ENCODE data around the gene PSMG2.
A peak's percentile ranks its signal among the peaks of the same experiment; 100 is the strongest.
"Not testable (repeated sequence)": the region's sequence is repeated elsewhere in the genome, so short reads cannot be mapped to it uniquely, and the experiment has no call there.

Gene PSMG2

GRCh38 chr18:12726331-12726730, 23.5 kb downstream of the PSMG2 start:
- no peak for DNase-seq

DNA sequence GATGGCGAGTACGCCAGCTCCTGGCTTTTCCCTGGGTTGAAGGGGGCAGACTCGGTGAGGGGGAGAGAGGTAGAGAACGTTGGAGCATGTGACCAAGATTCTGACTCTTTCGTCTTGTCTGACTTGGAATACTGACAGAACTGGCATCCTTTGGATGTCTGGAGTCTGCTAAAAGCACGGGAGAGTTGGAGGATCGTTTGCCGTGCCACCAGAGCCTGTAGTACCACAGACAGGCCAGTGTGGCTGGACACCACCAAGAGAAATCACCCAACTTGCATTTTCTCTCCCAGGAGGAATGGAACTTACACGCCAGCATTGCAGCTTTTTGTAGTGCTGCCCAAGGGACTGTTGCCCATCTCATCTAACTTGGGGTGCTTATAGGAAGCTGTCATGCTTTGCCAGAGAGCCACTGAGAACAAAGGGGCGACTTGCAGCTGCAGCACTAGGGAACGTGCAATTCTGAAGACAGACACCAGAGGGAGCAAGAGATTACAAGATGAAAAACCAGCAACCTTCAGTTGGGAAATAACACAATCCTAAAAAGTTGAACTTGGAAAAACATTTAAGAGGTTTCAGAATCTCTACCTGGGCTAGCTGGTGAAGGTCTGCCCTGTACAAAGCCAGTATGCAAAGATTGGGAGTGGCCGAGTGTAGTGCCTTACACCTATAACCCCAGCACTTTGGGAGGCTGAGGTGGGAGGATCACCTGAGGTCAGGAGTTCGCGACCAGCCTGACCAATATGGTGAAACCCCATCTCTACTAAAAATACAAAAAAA, 24.1 kb downstream of the PSMG2 start:
- DNase-seq: peak; percentile 39

DNA sequence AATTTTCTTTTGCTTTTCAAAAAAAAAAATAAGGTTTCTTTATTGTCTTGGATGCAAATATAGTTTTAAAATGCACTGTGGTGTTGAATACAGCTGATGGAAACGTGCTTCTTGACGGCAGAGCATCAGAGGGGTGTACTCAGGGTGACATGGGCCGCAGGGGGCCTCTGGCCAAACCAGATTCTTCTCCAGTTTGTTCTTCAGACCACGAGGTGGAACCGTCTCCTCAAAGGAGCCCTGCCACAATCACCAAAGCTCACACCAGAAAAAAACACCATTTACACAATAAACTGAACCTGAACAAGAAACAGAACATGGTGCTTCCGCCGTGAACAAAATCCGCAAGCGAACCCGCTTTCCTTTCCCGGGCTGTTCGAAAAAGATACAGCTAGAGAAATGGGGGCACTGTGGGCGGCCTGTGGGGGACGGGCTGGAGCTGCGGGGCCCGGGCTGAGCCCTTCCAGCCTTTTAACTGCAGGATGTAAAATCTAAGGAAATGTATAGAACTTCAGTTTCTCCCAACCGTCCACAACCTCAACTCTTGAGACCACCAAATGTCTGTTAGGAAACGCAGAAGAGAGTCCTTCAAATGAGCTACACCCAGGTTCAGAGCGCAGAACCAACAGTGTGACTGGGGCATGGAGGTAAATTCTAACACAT, 34.5 kb downstream of the PSMG2 start:
- DNase-seq: no peak

- no peak for DNase-seq
Measured at GRCh38 chr18:12741351-12741750, 38.5 kb downstream of the PSMG2 start.

DNA sequence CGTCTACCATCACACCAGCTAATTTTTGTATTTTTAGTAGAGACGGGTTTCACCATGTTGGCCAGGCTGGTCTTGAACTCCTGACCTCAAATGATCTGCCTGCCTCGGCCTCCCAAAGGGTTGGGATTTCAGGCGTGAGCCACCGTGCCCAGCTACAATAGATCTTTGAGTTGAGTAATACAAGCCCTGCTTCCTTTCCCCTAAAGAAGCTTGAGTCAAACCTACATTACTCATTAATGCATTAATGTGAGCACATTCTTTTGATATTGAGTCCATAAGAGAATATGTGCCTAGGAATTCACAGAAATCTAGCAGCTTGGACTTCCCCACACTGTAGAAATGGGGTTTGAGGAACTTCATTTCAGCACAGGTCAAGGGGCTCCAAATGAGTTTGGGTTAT, 39.6 kb downstream of the PSMG2 start:
- DNase-seq: no peak

GRCh38 chr18:12744103-12744502, 41.3 kb downstream of the PSMG2 start:
- no peak for DNase-seq

DNA sequence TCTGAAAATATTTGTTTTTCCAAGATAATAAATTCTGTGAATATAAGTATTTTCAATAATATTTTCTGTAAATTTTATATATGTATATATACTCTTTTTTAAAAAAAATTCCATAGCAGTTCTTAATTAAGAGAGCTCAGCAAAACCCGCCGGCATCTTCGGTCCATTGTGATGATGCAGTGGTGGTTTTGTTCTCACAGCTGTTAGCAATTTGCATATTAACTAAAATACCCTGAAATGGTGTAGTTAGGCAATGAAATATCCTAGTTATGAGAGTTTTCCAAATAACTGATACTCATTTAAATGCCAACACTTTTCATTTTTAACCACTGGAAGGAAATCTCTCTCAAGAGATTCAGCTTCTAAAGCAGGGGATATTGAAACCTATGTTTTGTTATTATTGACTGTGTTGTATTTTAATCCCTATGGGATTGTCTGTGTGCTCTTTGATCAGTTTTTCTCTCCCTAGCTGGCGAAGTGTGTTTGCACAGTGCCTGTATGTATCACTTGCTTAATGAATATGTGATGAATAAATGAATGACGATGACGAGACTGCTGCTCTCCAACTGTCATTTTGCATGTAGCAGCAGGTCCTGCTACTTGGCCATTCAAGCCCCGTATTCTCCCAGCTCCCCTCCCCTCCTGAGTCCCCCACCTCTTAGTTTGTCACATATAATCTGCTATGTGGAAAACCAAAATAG, 42.4 kb downstream of the PSMG2 start:
- no peak for DNase-seq

DNA sequence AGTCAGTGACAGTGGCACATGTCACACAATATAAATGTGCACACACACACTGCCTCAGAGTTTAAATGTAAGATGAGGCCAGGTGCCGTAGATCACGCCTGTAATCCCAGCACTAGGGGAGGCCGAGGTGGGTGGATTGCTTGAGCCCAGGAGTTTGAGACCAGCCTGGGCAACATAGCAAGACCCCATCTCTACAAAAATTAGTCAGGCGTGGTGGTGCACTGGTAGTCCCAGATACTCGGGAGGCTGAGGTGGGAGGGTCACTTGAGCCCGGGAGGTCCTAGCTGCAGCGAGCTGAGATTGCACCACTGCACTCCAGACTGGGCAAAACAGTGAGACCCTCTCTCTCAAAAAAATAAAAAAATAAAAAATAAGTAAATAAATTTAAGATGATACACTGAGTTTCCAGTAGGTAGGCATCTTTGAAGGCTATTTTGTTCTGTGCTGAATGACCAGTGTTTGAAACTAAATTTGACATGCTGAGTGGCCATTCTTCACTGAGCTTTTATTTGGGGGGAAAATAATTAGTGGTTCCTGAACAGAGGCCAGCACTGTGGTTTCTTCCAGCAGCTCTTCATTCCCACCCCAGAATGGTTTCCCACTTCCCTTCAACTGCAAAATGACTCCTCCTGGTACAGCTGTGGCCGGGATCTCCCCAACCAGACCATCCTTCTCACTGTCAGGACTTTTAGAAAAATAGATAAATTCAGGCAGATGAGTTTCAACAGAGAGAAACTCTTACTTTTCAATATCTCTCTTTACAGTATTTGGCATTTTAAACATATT, 44.9 kb downstream of the PSMG2 start:
- no peak for DNase-seq

DNA sequence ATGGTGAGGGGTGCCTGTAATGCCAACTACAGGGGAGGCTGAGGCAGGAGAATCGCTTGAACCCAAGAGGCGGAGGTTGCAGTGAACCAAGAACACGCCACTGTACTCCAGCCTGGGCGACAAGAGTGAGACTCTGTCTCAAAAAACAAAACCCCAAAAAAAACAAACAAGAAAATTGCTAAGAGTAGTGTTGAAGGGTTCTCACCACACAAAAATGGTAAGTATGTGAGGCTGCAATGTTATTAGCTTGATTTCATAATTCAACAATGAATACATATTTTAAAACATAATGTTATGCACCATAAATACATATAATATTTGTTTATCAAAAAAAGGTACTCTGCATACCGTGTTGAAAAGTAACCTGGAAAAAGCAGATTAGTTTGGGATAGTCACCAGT, 45.8 kb downstream of the PSMG2 start:
- DNase-seq: no peak

DNA sequence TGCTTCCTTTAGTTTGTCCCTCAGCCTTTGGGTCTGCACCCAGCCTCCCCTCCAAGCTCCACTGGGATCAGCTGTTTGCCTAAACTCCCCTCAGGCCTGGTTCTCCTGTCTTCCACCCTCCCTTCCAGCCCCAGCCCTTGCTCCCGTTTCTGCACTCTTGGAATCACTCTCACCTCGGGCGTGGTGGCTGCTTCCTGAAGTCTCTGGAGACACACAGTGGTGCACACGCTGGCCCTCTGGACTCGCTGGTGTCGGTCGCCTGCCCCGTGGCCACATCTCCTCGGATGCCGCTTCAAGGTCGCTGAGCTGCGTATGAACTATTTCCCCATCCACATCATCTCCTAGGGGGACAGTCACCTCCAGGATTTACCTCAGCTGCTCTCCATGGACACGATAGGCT, 46.3 kb downstream of the PSMG2 start:
- DNase-seq: no peak

DNA sequence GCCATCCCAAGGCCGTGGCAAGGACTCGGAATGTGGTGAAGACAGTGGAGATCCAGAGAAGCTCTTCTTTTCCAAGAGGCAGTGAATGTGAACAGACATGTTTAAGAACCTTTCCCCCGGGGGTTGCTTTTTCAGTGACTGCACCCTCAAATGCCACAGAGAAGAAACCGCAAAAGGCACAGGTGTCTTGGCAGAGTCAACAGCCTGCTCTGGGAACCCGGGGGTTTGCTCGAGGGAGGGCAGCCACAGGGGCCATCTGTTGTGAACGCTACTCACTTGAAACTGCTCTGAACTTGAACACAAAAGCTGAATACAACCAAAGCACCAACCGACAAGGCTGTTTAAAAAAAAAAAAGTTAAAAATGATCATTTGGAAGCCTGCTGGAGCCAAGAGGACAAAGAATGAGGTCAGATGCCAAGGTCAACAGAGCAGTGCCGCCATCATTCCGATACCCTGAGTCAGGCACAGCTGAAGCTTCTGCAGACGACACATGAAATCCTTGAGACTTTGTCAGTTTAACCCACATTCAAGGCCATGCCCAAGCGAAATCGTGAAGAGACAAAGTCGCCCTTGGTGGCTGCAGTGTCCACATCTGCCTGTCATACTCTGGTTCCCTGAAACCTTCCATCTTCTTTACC, 47.4 kb downstream of the PSMG2 start:
- DNase-seq: no peak

DNA sequence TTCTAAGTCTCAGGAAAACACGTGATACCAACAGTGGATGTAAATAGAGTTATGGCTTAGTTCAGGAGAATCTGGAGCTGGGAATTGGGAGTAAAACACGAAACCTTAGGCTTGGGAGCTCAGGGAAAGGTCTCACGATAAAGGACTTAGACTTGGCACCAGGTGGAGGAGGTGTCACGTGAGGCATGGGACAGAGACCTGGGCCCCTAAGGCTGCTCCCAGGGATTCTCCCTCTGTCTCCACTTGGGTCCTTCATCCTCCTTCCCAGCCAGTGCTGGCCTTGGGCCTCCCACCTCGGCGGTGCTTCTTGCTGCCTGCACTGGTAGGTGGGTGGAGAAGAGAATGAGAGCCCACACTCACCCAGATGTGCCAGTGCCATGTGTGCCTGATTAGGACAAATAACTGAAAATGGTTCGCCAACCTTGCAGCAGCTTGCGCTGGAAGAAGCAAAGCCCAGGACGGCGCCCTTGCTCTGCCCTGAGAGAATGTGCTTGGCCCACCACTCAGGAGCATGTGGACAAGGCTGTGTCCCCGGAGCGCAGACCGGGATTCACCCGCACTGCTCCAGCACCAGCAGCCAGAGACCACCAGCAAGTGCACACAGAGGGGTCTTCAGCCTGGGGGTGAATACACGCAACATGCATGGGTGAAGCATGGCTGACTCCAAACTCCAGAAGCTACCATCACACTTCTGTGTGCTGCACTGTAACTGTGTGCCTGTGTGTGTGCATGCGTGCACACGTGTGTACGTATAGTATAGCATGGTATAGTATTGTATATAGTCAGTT, 48.1 kb downstream of the PSMG2 start:
- no peak for DNase-seq

DNA sequence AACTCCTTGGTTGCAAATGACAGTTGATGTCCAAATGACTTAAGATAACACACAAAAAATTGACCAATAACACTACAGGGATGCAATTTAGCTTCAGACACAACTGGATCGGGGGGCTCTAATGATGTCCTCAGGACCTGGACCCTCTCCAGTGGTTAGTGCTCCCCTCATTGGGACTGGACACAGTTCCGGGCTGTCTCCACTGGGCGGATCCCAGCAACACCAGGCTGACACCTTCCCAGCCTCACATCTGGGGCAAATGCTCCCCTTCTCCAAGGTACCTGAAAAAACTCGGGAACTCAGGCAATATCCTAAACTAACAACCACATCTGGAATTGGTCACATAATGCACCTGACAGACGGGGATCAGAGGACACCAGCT, 48.7 kb downstream of the PSMG2 start:
- no peak for DNase-seq

DNA sequence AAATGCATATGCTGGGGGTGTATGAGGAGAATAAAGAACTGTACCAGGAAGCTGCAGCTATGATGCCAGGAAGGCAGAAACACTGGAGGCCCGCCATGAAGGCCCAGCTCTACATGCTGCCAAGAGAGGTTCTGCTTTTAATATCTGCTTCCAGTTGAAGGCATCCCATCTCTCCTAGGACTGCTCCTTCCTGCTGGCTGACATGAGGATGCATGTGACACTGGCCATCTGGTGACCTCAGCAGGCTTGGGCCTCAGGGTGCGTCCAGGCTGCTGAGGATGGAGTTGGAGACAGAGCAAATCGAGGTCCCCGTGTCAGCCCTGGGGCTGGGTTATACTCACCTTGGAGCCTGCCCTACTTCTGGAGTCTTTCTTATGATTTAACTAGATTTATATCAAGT, 49.0 kb downstream of the PSMG2 start:
- DNase-seq: no peak

- no peak for DNase-seq
Measured at GRCh38 chr18:12754511-12754910, 51.7 kb downstream of the PSMG2 start.

GRCh38 chr18:12755606-12756005, 52.8 kb downstream of the PSMG2 start:
- not testable (repeated sequence) for DNase-seq

GRCh38 chr18:12756619-12757239, 53.9 kb downstream of the PSMG2 start:
- not testable (repeated sequence) for DNase-seq

DNA sequence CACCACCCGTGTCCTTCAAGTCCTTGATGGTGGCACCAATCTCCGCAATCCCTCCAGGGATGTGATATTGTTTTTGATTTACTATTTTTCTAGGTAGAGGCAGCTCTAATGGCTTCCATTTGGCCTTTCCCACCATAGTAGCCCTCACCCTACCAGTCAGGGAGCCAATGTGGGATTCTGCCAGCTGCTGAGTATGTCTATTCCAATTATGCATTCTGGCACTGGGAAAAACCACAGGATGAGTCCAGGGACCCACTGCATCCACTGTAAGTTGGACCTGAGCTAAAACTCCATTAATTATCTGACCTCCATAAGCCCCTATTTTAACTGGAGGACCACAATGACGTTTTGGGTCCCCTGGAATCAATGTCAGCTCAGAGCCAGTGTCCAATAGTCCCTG, 55.7 kb downstream of the PSMG2 start:
- not testable (repeated sequence) for DNase-seq

GRCh38 chr18:12765126-12765525, 62.3 kb downstream of the PSMG2 start:
- no peak for DNase-seq

GRCh38 chr18:12765586-12765985, 62.7 kb downstream of the PSMG2 start:
- DNase-seq: no peak

DNA sequence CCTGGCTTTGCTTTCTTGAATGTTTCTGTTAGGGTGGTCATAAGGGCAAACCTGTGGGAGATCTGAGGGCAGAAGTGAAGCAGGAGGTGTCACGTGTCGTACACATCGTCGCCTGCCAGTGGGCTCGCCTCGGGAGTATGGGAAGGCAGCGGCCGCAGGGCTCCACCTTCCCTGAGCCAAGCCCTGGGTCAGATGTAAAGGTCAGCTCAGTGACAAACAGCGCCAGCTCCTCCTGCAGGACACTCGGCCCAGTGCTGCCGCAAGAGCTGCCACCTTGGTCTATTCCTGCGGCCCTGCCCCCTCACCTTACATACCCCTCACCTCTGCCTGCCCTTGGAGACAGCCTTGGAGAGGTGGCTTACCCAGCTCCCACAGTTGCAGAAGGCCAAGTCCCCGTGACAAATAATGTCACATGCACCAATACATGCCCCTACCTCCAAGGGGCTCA, 64.2 kb downstream of the PSMG2 start:
- DNase-seq: no peak

Data from activated naive CD4-positive, alpha-beta T cell treated with Interleukin-2 at 50 U/mL for 16 hours (primary cell).